ENCODE measurements around the gene C1orf105. TPM values are rescaled to one million over a fixed set of nuclear protein-coding genes. Genes with fewer than 3 reads are reported as not detected.
A peak's percentile ranks its signal among the peaks of the same experiment; 100 is the strongest.

The C1orf105 gene
- total RNA-seq, 2 experiments from 2014 or later: not detected

DNA sequence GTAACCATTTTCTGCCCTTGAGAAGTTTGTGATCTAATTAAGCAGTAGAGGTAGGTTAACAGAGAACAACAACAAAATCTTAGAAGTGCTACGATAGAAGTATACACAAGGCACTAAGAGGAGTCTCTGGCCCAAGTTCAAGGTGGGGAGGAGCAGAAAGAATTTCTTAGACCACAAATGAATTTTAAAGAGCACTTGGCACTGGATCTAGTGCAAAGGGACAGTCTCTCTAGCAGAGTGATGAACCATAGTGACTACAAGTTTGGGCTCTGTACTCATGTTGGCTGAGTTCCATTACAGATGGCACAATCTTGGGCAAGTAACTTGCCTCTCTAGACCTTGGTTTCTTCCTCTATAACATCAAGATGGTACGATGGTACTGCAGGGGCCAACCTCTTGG is 56.7 kb downstream of the C1orf105 start:
- CTCF ChIA-PET: no interaction called here
- no peaks in the 10 kb centered on the region for H3K9me3 Mint-ChIP-seq (ENCODE audit: insufficient read depth)

DNA sequence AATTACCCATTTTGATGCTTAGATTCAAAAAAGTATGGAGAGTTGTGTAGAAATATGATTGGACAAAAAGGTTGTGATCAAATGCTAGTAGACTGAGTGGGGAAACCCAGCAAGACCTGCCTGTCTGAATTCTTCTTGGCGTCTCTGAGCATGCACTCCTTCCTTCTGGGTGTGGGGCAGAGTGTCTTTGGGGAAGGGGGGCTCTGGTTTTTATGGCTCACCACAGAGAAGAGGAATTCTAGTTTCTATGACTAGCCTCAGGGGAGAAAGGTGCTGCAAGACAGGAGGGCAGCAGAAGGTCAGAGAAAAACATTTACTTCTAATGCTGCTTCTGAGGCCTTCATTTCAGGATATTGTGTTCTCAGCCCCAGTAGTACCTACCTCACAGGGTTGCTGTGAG is 57.3 kb downstream of the C1orf105 start:
- POLR2A ChIA-PET: no interaction called here
- H3K4me3 Mint-ChIP-seq: no peak overlapping the region
- H3K27ac Mint-ChIP-seq: no peak overlapping the region
- ATAC-seq (no peak), DNase-seq (no peak)
- peaks cover 21% of the 10 kb centered on the region for H3K27me3 Mint-ChIP-seq (ENCODE audit: low read depth)
- no peaks in the 10 kb centered on the region for H3K36me3 Mint-ChIP-seq (ENCODE audit: low read depth)
- H3K9me3 Mint-ChIP-seq (ENCODE audit: insufficient read depth): no peaks in the 10 kb centered on the region
- peaks cover 11% of the 10 kb centered on the region for H3K4me1 Mint-ChIP-seq (ENCODE audit: low read depth)
- CTCF ChIA-PET: no interaction called here

More for the DNA sequence above, 56.7 kb downstream of the C1orf105 start:
- Mint-ChIP-seq H3K36me3 (ENCODE audit: low read depth) (no peaks in the 10 kb centered on the region), H3K4me3 (no peak overlapping the region), H3K27me3 (ENCODE audit: low read depth) (peaks cover 24% of the 10 kb centered on the region), H3K27ac (no peak overlapping the region), H3K4me1 (ENCODE audit: low read depth) (peaks cover 11% of the 10 kb centered on the region)
- DNase-seq (no peak), ATAC-seq (no peak)
- POLR2A ChIA-PET: interaction anchor here (0.6 kb wide), 1 partner anchor 9 kb away, joined by 3 read pairs; no protein-coding TSS in a partner anchor

DNA sequence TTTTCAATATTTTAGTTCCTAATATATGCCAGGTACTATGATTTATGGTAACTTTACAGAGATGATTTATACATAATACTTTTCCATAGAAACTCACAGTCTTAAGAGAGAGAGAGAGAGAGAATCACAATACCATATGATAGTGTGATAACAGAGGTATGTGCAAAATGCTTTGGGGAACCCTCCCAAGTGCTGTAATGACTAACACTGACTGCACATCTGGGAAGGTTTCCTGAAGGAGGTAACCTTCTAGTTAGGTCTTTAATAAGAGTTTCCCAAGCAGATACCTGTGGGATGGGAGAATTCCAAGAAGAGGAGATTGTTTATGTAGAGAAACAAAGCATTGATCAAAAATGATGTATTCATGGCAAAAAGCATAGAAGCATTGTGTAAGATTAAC is 58.0 kb downstream of the C1orf105 start:
- no peaks in the 10 kb centered on the region for H3K9me3 Mint-ChIP-seq (ENCODE audit: insufficient read depth)
- no peak for ATAC-seq
- H3K4me3 Mint-ChIP-seq: no peak overlapping the region
- H3K27me3 Mint-ChIP-seq (ENCODE audit: low read depth): peaks cover 19% of the 10 kb centered on the region
- CTCF ChIA-PET: no interaction called here
- DNase-seq: no peak
- POLR2A ChIA-PET: no interaction called here
- H3K4me1 Mint-ChIP-seq (ENCODE audit: low read depth): peaks cover 11% of the 10 kb centered on the region
- no peak overlapping the region for H3K27ac Mint-ChIP-seq
- H3K36me3 Mint-ChIP-seq (ENCODE audit: low read depth): no peaks in the 10 kb centered on the region

DNA sequence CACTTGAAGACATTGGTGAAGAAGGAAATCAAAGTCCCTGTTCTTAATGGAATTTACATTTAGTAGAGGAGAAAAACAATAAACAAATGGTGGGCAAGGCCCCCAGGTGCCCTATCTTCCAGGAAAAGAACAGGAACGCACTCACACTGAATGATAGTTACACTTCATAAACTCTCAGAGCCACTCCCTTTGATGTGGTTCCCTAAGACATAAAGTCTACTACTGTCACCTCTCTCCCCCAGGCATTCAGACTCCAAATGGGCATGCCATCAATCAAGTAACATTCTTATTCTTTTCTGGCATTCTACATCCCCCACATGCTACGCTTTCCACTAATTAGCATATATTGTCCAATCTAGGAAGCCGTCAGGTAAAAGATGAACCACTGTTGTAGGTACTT is 59.9 kb downstream of the C1orf105 start:
- DNase-seq (no peak), ATAC-seq (peak; percentile 71)
- Mint-ChIP-seq H3K4me1 (ENCODE audit: low read depth) (peaks cover 20% of the 10 kb centered on the region), H3K27ac (peak overlapping the region; percentile 18), H3K27me3 (ENCODE audit: low read depth) (peaks cover 14% of the 10 kb centered on the region), H3K4me3 (no peak overlapping the region), H3K36me3 (ENCODE audit: low read depth) (no peaks in the 10 kb centered on the region), H3K9me3 (ENCODE audit: insufficient read depth) (no peaks in the 10 kb centered on the region)
- POLR2A ChIA-PET: no interaction called here
- CTCF ChIA-PET: no interaction called here

DNA sequence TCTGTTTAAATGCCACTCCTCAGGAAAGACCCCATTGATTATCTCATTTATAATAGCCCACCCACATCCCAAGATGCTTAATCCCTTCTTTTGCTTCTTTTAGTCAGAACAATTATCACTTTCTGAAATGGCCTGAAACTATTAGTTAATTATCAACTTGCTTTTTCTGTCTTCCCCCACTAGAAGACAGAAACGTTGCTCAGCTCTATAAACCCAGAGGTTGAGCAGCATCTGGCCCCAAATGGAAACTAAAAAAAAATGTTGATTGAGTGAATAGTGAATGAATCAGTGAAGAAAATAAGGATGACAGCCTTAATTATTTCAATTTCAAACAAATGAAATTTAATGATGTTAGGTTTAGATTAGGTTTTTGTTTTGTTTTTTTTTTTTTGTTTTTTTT is 61.6 kb downstream of the C1orf105 start:
- ATAC-seq: no peak
- DNase-seq: no peak
- Mint-ChIP-seq H3K27ac (no peak overlapping the region), H3K9me3 (ENCODE audit: insufficient read depth) (no peaks in the 10 kb centered on the region), H3K27me3 (ENCODE audit: low read depth) (peaks cover 16% of the 10 kb centered on the region), H3K4me3 (no peak overlapping the region), H3K36me3 (ENCODE audit: low read depth) (no peaks in the 10 kb centered on the region), H3K4me1 (ENCODE audit: low read depth) (peaks cover 20% of the 10 kb centered on the region)
- POLR2A ChIA-PET: no interaction called here
- CTCF ChIA-PET: no interaction called here

DNA sequence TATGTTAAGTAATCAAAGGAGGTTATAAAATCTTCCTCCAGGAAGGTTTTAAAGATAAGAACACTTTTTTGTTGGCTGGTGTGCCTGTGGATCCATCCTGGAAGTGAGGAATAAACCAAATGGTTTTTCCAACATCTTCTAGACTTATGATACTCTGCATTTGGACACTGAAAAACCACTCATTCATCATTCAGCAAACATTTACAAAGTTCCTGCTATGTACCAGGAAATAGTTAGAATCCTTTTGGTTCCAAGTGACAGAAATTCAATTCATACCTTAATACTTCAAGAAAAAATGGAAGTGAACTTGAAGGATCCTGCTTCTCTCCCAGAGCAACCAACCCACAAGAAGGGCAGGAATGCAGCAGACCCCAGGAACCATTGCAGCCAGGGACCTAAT is 63.0 kb downstream of the C1orf105 start:
- Mint-ChIP-seq H3K4me3 (no peak overlapping the region), H3K36me3 (ENCODE audit: low read depth) (no peaks in the 10 kb centered on the region), H3K27ac (no peak overlapping the region), H3K9me3 (ENCODE audit: insufficient read depth) (no peaks in the 10 kb centered on the region), H3K27me3 (ENCODE audit: low read depth) (peaks cover 19% of the 10 kb centered on the region), H3K4me1 (ENCODE audit: low read depth) (peaks cover 29% of the 10 kb centered on the region)
- ATAC-seq (no peak), DNase-seq (no peak)
- POLR2A ChIA-PET: no interaction called here
- CTCF ChIA-PET: no interaction called here

DNA sequence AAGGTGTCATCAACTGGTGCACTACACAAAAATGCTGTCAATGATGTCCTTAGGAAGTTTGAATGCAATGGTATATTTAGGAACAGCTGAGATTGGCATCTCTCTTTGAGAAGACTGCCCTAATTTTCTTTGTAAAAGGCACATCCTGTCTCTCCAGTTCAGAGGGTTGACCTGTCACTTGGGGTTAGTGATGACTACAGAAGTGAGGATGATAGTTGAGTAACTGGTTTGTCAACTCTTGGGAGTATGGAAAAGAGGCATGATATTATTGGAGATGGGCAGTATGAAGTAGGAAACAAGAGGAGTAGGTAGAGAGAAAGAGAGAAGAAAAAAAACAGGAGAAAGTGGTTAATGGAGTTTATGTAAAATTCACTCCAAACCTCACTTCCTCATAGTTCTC is 63.8 kb downstream of the C1orf105 start:
- CTCF ChIA-PET: no interaction called here
- H3K4me3 Mint-ChIP-seq: no peak overlapping the region
- no peaks in the 10 kb centered on the region for H3K9me3 Mint-ChIP-seq (ENCODE audit: insufficient read depth)
- ATAC-seq (no peak), DNase-seq (no peak)
- H3K4me1 Mint-ChIP-seq (ENCODE audit: low read depth): peaks cover 29% of the 10 kb centered on the region
- H3K27ac Mint-ChIP-seq: no peak overlapping the region
- no peaks in the 10 kb centered on the region for H3K36me3 Mint-ChIP-seq (ENCODE audit: low read depth)
- POLR2A ChIA-PET: no interaction called here
- H3K27me3 Mint-ChIP-seq (ENCODE audit: low read depth): peaks cover 25% of the 10 kb centered on the region

DNA sequence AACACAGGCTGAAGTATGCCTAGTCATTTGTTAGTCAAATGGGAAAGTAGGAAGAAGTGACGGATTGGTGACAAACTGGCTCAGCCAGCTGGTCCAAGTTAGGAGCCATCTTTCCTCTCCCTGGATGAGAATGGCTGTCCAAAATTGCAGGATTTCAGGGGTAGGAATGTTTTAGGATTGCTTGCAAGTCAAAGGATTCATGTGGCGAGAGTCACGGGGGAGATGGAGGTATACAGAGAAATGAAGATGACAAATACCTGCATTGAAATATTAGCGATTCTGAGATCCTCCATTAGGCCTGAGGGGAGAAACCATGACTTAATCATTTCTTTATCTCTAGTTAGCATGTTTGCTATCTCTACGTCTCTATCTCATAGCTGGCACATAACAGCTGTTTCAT is 65.1 kb downstream of the C1orf105 start:
- no peak overlapping the region for H3K27ac Mint-ChIP-seq
- DNase-seq (no peak), ATAC-seq (no peak)
- H3K4me3 Mint-ChIP-seq: no peak overlapping the region
- no peaks in the 10 kb centered on the region for H3K9me3 Mint-ChIP-seq (ENCODE audit: insufficient read depth)
- peaks cover 22% of the 10 kb centered on the region for H3K4me1 Mint-ChIP-seq (ENCODE audit: low read depth)
- POLR2A ChIA-PET: no interaction called here
- peaks cover 29% of the 10 kb centered on the region for H3K27me3 Mint-ChIP-seq (ENCODE audit: low read depth)
- CTCF ChIA-PET: no interaction called here
- no peaks in the 10 kb centered on the region for H3K36me3 Mint-ChIP-seq (ENCODE audit: low read depth)

DNA sequence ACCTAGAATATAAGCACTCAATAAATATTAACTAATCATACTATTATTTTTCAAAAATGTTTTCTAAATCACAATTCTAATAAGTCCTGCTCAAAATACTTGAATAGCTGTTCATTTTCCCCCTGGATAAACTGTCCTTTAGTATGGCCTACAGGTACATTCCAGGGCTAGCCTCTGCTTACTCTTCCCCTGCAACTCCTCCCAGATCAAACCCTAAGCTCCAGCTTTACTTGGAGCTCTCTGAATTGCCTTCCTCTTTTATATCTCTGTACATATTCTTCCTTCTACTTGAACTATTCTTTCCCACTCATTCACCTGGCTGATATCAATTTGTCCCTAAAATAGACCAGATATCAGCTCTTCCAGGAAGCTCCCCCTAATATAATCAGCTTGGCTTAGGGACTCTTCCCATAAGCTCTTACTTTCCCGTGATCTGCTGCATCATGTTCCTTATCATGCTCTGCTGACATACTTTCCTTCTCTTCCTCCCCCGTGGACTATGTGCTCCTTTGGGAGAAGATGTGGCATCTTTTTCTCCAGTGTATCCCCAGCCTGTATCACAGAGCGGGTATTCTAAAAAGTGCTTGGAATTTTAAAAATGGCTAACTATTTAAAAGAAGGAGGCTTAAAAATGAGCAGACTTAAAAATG is 66.4 kb downstream of the C1orf105 start:
- Mint-ChIP-seq H3K4me1 (ENCODE audit: low read depth) (peaks cover 18% of the 10 kb centered on the region), H3K27me3 (ENCODE audit: low read depth) (peaks cover 29% of the 10 kb centered on the region), H3K4me3 (no peak overlapping the region), H3K27ac (no peak overlapping the region), H3K36me3 (ENCODE audit: low read depth) (no peaks in the 10 kb centered on the region), H3K9me3 (ENCODE audit: insufficient read depth) (no peaks in the 10 kb centered on the region)
- ChIA-PET CTCF (interaction anchor here (1.2 kb wide), 1 partner anchor 12 kb away, joined by 4 read pairs; no protein-coding TSS in a partner anchor), POLR2A (interaction anchor here (0.6 to 0.7 kb wide), 2 partner anchors 10 to 183 kb away, joined by 3 read pairs; no protein-coding TSS in a partner anchor)
- no peak for ATAC-seq
- no peak for DNase-seq

DNA sequence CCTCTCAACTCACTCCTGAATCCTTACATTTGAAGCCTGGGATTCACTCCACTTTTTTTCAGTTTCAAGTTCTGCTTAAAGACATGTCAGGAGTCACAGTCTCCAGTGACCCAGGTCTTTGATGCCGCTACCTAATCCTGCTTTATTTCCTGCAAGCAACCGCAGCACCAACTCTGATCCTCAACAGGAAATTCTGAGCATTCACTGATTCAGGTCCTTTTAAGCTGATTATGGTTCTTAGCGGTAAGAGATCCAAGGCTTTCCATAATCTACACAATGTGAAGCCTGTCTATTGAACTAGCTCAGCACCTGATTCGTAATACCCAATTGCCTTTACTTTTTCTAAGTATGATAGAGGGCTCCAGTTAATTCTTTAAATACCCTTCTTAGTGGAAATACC is 67.1 kb downstream of the C1orf105 start:
- POLR2A ChIA-PET: interaction anchor here (0.6 kb wide), 2 partner anchors 14 to 21 kb away, joined by 3 read pairs; no protein-coding TSS in a partner anchor
- ATAC-seq (peak; percentile 27), DNase-seq (no peak)
- CTCF ChIA-PET: interaction anchor here (1.2 kb wide), 1 partner anchor 11 kb away, joined by 4 read pairs; no protein-coding TSS in a partner anchor
- H3K9me3 Mint-ChIP-seq (ENCODE audit: insufficient read depth): no peaks in the 10 kb centered on the region
- peaks cover 18% of the 10 kb centered on the region for H3K4me1 Mint-ChIP-seq (ENCODE audit: low read depth)
- H3K36me3 Mint-ChIP-seq (ENCODE audit: low read depth): no peaks in the 10 kb centered on the region
- peaks cover 32% of the 10 kb centered on the region for H3K27me3 Mint-ChIP-seq (ENCODE audit: low read depth)
- no peak overlapping the region for H3K27ac Mint-ChIP-seq
- H3K4me3 Mint-ChIP-seq: no peak overlapping the region

DNA sequence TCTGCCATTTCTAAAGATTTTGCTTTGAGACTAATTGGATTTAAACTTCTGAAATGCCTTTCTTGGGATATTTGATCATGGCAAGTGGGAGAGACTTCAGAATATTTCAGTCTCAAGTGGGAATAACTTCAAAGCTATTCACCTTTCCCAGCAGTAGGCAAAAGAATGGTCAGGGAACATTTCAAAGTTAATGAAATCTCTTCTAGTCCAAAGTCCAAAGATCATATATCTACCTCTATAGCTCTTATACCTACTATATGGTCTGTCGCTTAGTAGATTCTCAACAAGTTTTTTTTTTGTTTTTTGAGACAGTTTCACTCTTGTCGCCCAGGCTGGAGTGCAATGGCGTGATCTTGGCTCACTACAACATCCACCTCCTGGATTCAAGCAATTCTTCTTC is 67.9 kb downstream of the C1orf105 start:
- Mint-ChIP-seq H3K9me3 (ENCODE audit: insufficient read depth) (no peaks in the 10 kb centered on the region), H3K27me3 (ENCODE audit: low read depth) (peaks cover 31% of the 10 kb centered on the region), H3K4me3 (no peak overlapping the region), H3K4me1 (ENCODE audit: low read depth) (peaks cover 18% of the 10 kb centered on the region), H3K27ac (no peak overlapping the region), H3K36me3 (ENCODE audit: low read depth) (no peaks in the 10 kb centered on the region)
- ChIA-PET CTCF (no interaction called here), POLR2A (no interaction called here)
- no peak for ATAC-seq
- no peak for DNase-seq

DNA sequence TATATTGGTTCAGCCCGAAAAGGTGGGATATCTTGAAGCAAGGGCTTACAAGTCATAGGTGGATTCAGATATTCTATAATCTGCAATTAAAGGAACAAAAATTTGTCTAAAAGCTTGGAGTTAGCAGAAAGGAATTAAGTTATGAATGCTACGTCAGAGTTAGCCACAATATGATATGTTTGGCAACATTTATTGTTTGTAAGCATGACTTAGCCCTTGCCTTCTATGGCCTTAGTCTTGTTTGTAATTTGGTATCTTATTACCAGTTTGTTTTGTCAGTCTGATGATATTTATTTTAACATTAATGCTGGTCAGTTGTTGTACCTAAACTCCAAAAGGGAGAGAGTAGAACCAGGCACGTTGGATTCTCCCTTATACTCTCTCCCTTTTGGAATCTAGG is 69.4 kb downstream of the C1orf105 start:
- ChIA-PET POLR2A (no interaction called here), CTCF (interaction anchor here (0.6 kb wide), 1 partner anchor 1026 kb away, joined by 3 read pairs; no protein-coding TSS in a partner anchor)
- H3K4me3 Mint-ChIP-seq: no peak overlapping the region
- DNase-seq (no peak), ATAC-seq (no peak)
- no peak overlapping the region for H3K27ac Mint-ChIP-seq
- H3K27me3 Mint-ChIP-seq (ENCODE audit: low read depth): peaks cover 32% of the 10 kb centered on the region
- no peaks in the 10 kb centered on the region for H3K36me3 Mint-ChIP-seq (ENCODE audit: low read depth)
- H3K9me3 Mint-ChIP-seq (ENCODE audit: insufficient read depth): no peaks in the 10 kb centered on the region
- H3K4me1 Mint-ChIP-seq (ENCODE audit: low read depth): peaks cover 10% of the 10 kb centered on the region

DNA sequence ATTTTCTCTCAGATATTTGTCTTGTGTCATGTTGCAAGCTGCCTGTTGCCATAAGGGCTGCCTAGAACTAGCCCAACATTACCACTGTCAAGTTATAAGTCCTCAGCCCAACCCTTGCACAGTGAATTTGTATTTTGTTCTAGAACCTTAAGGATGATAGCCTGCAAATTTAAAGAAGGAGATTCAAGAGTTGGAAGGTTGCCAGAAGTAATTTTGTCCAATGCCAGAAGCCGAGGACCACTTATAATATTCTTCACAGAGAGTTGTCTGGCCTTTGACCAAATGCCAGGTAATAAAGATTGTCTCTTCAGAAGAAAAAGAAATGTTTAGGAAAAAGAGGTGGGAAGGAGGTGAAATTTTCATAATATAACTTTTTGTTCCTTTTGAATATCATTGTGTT is 71.9 kb downstream of the C1orf105 start:
- ChIA-PET POLR2A (no interaction called here), CTCF (no interaction called here)
- H3K27me3 Mint-ChIP-seq (ENCODE audit: low read depth): peaks cover 28% of the 10 kb centered on the region
- H3K9me3 Mint-ChIP-seq (ENCODE audit: insufficient read depth): no peaks in the 10 kb centered on the region
- no peak overlapping the region for H3K4me3 Mint-ChIP-seq
- no peak overlapping the region for H3K27ac Mint-ChIP-seq
- no peak for ATAC-seq
- DNase-seq: no peak
- H3K36me3 Mint-ChIP-seq (ENCODE audit: low read depth): no peaks in the 10 kb centered on the region
- peaks cover 6% of the 10 kb centered on the region for H3K4me1 Mint-ChIP-seq (ENCODE audit: low read depth)

Measured in activated CD8-positive, alpha-beta T cell treated with anti-CD3 and anti-CD28 coated beads, Interleukin-2, amount 10 ng/mL, durations not matched to agents 7 days and 5 days (primary cell).